A673 (cell line): ENCODE results near the gene FIP1L1. TPM values are rescaled to one million over a fixed set of nuclear protein-coding genes. Genes with fewer than 3 reads are reported as not detected.

ENCODE experiments used
- BruUV-seq: library from RNA; stranded (reverse); fragments of 400-500 nt; replicated peaks from 2 replicates; lab custom pipeline; 2021; lab: Mats Ljungman, UMichigan
- CTCF ChIA-PET: fragments of 300-600 bp; sonication (Branson Sonifier 250); formaldehyde crosslinking; loops from one replicate; lab custom pipeline; 2022; ENCODE audit warnings: antibody characterized with exemption; lab: Charles Lee
- POLR2A ChIA-PET: fragments of 300-600 bp; sonication (Branson Sonifier 250); formaldehyde crosslinking; loops from one replicate; lab custom pipeline; 2022; ENCODE audit warnings: antibody characterized with exemption; ENCODE audit not compliant: low non-redundant PET; lab: Charles Lee
- DNase-seq: peaks from one replicate; pipeline ENCODE4 v3.0.0-alpha.2; 2015; ENCODE audit warnings: low spot score
- H3K27ac ChIP-seq: fragments of 200-600 bp; sonication (generic); 2 replicates; pipeline ENCODE4 v1.5.1; 2016; ENCODE audit warnings: mixed run types, low read depth, mild to moderate bottlenecking, mixed read lengths, antibody characterized with exemption, low read length; ENCODE audit not compliant: poor library complexity, severe bottlenecking
- H3K27me3 ChIP-seq: fragments of 200-600 bp; sonication (generic); replicated peaks from 2 replicates; pipeline ENCODE4 v1.6.1; 2017; ENCODE audit warnings: mixed run types, low read depth, mild to moderate bottlenecking, mixed read lengths, antibody characterized with exemption, low read length; ENCODE audit not compliant: insufficient read depth, poor library complexity
- H3K36me3 ChIP-seq: fragments of 200-600 bp; sonication (generic); 2 replicates; pipeline ENCODE4 v1.6.1; 2016; ENCODE audit warnings: mixed run types, mild to moderate bottlenecking, mixed read lengths, antibody characterized with exemption, low read length; ENCODE audit not compliant: insufficient read depth, poor library complexity, severe bottlenecking
- H3K4me1 ChIP-seq: fragments of 200-600 bp; sonication (generic); 2 replicates; pipeline ENCODE4 v1.6.1; 2017; ENCODE audit warnings: mixed run types, mild to moderate bottlenecking, mixed read lengths, antibody characterized with exemption, low read length; ENCODE audit not compliant: insufficient read depth, poor library complexity, severe bottlenecking
- H3K4me3 ChIP-seq: fragments of 200-600 bp; sonication (generic); 2 replicates; pipeline ENCODE4 v1.5.1; 2016; ENCODE audit warnings: low read depth, mixed run types, mild to moderate bottlenecking, mixed read lengths, low read length; ENCODE audit not compliant: poor library complexity, severe bottlenecking
- H3K9me3 ChIP-seq: fragments of 200-600 bp; sonication (generic); 2 replicates; pipeline ENCODE4 v1.6.1; 2016; ENCODE audit warnings: mixed run types, low read depth, mild to moderate bottlenecking, mixed read lengths, antibody characterized with exemption, low read length; ENCODE audit not compliant: poor library complexity, severe bottlenecking
- CTCF ChIP-seq: fragments of 300-800, 200-600 bp; sonication (generic); conservative IDR thresholded peaks from 2 replicates; pipeline ENCODE4 v1.5.1; 2017; ENCODE audit warnings: low read depth, mild to moderate bottlenecking, antibody characterized with exemption, low read length, moderate library complexity, mixed read lengths
- EZH2 ChIP-seq: fragments of 200-600 bp; sonication (generic); IDR thresholded peaks from 2 replicates; pipeline ENCODE4 v1.6.1; 2017; ENCODE audit warnings: borderline replicate concordance, low read depth, mild to moderate bottlenecking, mixed read lengths, antibody characterized with exemption, low read length; ENCODE audit not compliant: poor library complexity, severe bottlenecking
- intact Hi-C: fragments of 100-400 bp; cut with micrococcal nuclease; formaldehyde crosslinking; loops from one replicate; pipeline ENCODE4 v1.10.0; 2022; ENCODE audit not compliant: unreplicated experiment
- total RNA-seq: library from RNA; stranded (reverse); gene quantifications from 2 replicates; pipeline ENCODE4 v1.2.3, GENCODE V29; 2021

FIP1L1 gene
- total RNA-seq, 1 experiment from 2014 or later: 30.9 TPM

GRCh38 chr4:53432528-53433424 lies 55.3 kb downstream of the FIP1L1 start:
- TF ChIP-seq CTCF: no peak
- no peak for TF ChIP-seq EZH2
- Histone ChIP-seq H3K36me3 (peaks cover 19% of the 10 kb centered on the region), H3K9me3 (no peaks in the 10 kb centered on the region), H3K4me1 (no peaks in the 10 kb centered on the region), H3K27me3 (no peaks in the 10 kb centered on the region), H3K27ac (no peak overlapping the region), H3K4me3 (no peak overlapping the region)
- BruUV-seq: no TSS peak
- DNase-seq: no peak
- intact Hi-C loops: no loop called here
- ChIA-PET POLR2A (no interaction called here), CTCF (no interaction called here)

GRCh38 chr4:53436251-53436650 lies 58.8 kb downstream of the FIP1L1 start:
- H3K36me3 ChIP-seq: no peaks in the 10 kb centered on the region
- H3K9me3 ChIP-seq: no peaks in the 10 kb centered on the region
- ChIA-PET POLR2A (interaction anchor here (0.6 kb wide), 1 partner anchor 59 kb away, joined by 5 read pairs; the partner anchor contains the start of gene FIP1L1), CTCF (no interaction called here)
- no peak for DNase-seq
- no peaks in the 10 kb centered on the region for H3K4me1 ChIP-seq
- TF ChIP-seq EZH2 (no peak), CTCF (no peak)
- no peaks in the 10 kb centered on the region for H3K27me3 ChIP-seq
- intact Hi-C loops: no loop called here
- no TSS peak for BruUV-seq
- H3K27ac ChIP-seq: no peak overlapping the region
- no peak overlapping the region for H3K4me3 ChIP-seq

GRCh38 chr4:53441564-53441963 lies 64.1 kb downstream of the FIP1L1 start:
- no peak overlapping the region for H3K27ac ChIP-seq
- no peak for DNase-seq
- no peaks in the 10 kb centered on the region for H3K9me3 ChIP-seq
- TF ChIP-seq EZH2 (no peak), CTCF (no peak)
- ChIA-PET CTCF (no interaction called here), POLR2A (no interaction called here)
- H3K36me3 ChIP-seq: no peaks in the 10 kb centered on the region
- H3K27me3 ChIP-seq: no peaks in the 10 kb centered on the region
- intact Hi-C loops: no loop called here
- H3K4me1 ChIP-seq: no peaks in the 10 kb centered on the region
- H3K4me3 ChIP-seq: no peak overlapping the region
- no TSS peak for BruUV-seq
